CD14-positive monocyte (primary cell): Measurements from ENCODE around the gene FSD1. TPM values are rescaled to one million over a fixed set of nuclear protein-coding genes. Genes with fewer than 3 reads are reported as not detected.
A peak's percentile ranks its signal among the peaks of the same experiment; 100 is the strongest.

Source experiments
- DNase-seq, 3 donors: peaks; one replicate each; pipeline ENCODE4 v3.0.0-alpha.2; 2011 to 2022
- H2AFZ ChIP-seq: 2 replicates; pipeline ENCODE4 v1.6.0; 2012; ENCODE audit warnings: mild to moderate bottlenecking, low read depth, low read length, inconsistent platforms; ENCODE audit not compliant: insufficient read depth, poor library complexity, severe bottlenecking
- H3K27ac ChIP-seq, 2 donors: 1 replicate in 1 of 2; 2 replicates in 1 of 2; pipeline ENCODE4 v1.5.1; 2012 to 2013; ENCODE audit warnings: low read length in 2 of 2, control low read depth in 1 of 2, inconsistent platforms in 1 of 2, low read depth in 1 of 2, mild to moderate bottlenecking in 1 of 2
- H3K27me3 ChIP-seq, 2 donors: one replicate each; pipeline versions ENCODE4 v1.6.0 to v1.6.1; 2011 to 2013; ENCODE audit warnings: low read length in 2 of 2; ENCODE audit not compliant: control insufficient read depth in 2 of 2, insufficient read depth in 2 of 2
- H3K36me3 ChIP-seq, 2 donors: replicated peaks in 1 of 2; 1 replicate in 1 of 2; 2 replicates in 1 of 2; pipeline versions ENCODE4 v1.5.1 to v1.6.1; 2012 to 2013; ENCODE audit warnings: low read length in 2 of 2, control low read depth in 1 of 2, inconsistent platforms in 1 of 2, mild to moderate bottlenecking in 1 of 2; ENCODE audit not compliant: insufficient read depth in 2 of 2, control insufficient read depth in 1 of 2
- H3K4me1 ChIP-seq, 2 donors: 1 replicate in 1 of 2; 2 replicates in 1 of 2; pipeline versions ENCODE4 v1.5.1 to v1.6.1; 2012 to 2013; ENCODE audit warnings: low read length in 2 of 2, control low read depth in 1 of 2, inconsistent platforms in 1 of 2, mild to moderate bottlenecking in 1 of 2, moderate library complexity in 1 of 2; ENCODE audit not compliant: insufficient read depth in 2 of 2, control insufficient read depth in 1 of 2
- H3K4me2 ChIP-seq: replicated peaks from 2 replicates; pipeline ENCODE3; 2012; ENCODE audit warnings: low read length, moderate library complexity, mild to moderate bottlenecking; ENCODE audit not compliant: poor library complexity, severe bottlenecking; ENCODE audit errors: extremely low read depth
- H3K4me3 ChIP-seq, 3 experiments: fragments of 200-600 bp in 1 of 3; sonication (generic) in 1 of 3; replicated peaks in 1 of 3; 1 replicate in 2 of 3; 2 replicates in 1 of 3; pipeline ENCODE4 v1.5.1; 2011 to 2013; ENCODE audit warnings: low read length in 3 of 3, mild to moderate bottlenecking in 3 of 3, control low read depth in 2 of 3, low read depth in 2 of 3, inconsistent platforms in 1 of 3, moderate library complexity in 1 of 3
- H3K79me2 ChIP-seq: 2 replicates; pipeline ENCODE4 v1.6.0; 2012; ENCODE audit warnings: mild to moderate bottlenecking, control low read depth, inconsistent platforms, low read length, moderate library complexity; ENCODE audit not compliant: insufficient read depth
- H3K9ac ChIP-seq: 2 replicates; pipeline ENCODE4 v1.6.0; 2017; ENCODE audit warnings: low read length, mild to moderate bottlenecking; ENCODE audit not compliant: insufficient read depth, poor library complexity, severe bottlenecking
- H3K9me3 ChIP-seq, 2 donors: replicated peaks in 1 of 2; 1 replicate in 1 of 2; 2 replicates in 1 of 2; pipeline versions ENCODE4 v1.5.1 to v1.6.1; 2012 to 2013; ENCODE audit warnings: low read length in 2 of 2, control low read depth in 1 of 2; ENCODE audit not compliant: control insufficient read depth in 1 of 2, insufficient read depth in 1 of 2
- H4K20me1 ChIP-seq: 2 replicates; pipeline ENCODE4 v1.6.0; 2012; ENCODE audit warnings: mild to moderate bottlenecking, low read length, control low read depth, moderate library complexity; ENCODE audit not compliant: insufficient read depth
- H3K27ac Mint-ChIP-seq, 7 donors: one replicate each; pipeline ENCODE4 v1.8.0; 2020; ENCODE audit warnings: mild to moderate bottlenecking in 7 of 7, mixed read lengths in 7 of 7, moderate library complexity in 6 of 7, inconsistent platforms in 2 of 7
- H3K27me3 Mint-ChIP-seq, 3 donors: one replicate each; pipeline ENCODE4 v1.8.0; 2021 to 2022; ENCODE audit warnings: low read depth in 3 of 3, mild to moderate bottlenecking in 3 of 3, mixed read lengths in 3 of 3, moderate library complexity in 3 of 3, inconsistent platforms in 1 of 3
- H3K36me3 Mint-ChIP-seq, 2 donors: one replicate each; pipeline ENCODE4 v1.8.0; 2020; ENCODE audit warnings: mixed read lengths in 2 of 2, inconsistent platforms in 1 of 2, mild to moderate bottlenecking in 1 of 2
- H3K4me1 Mint-ChIP-seq: one replicate; pipeline ENCODE4 v1.8.0; 2020; ENCODE audit warnings: mild to moderate bottlenecking, mixed read lengths
- H3K4me3 Mint-ChIP-seq, 2 donors: one replicate each; pipeline ENCODE4 v1.8.0; 2020; ENCODE audit warnings: mild to moderate bottlenecking in 2 of 2, mixed read lengths in 2 of 2, moderate library complexity in 1 of 2
- H3K9me3 Mint-ChIP-seq, 7 donors: one replicate each; pipeline ENCODE4 v1.8.0; 2020 to 2022; ENCODE audit warnings: mixed read lengths in 7 of 7, mild to moderate bottlenecking in 6 of 7, moderate library complexity in 6 of 7, inconsistent platforms in 2 of 7
- WGBS: methylation state at CpG from one replicate; pipeline ENCODE4 v1.1.5; 2013; ENCODE audit warnings: missing lambda C conversion rate; ENCODE audit not compliant: insufficient coverage; 5-methylcytosine and 5-hydroxymethylcytosine counted together
- intact Hi-C, 2 donors: fragments of 100-400 bp; cut with micrococcal nuclease; formaldehyde crosslinking; loops; one replicate each; pipeline versions ENCODE4 v1.15.0 to v1.15.1; 2023
- polyA plus RNA-seq, 3 donors: library from polyadenylated mRNA; depleted of rRNA in 1 of 3; unstranded in 2 of 3; stranded (reverse) in 1 of 3; fragments of 300-500 nt in 2 of 3; fragments of >200 nt in 1 of 3; fragmentation: Illumina TruSeq in 2 of 3; gene quantifications; 1 replicate in 2 of 3; 2 replicates in 1 of 3; pipeline ENCODE4 v1.2.3, GENCODE V29; 2012 to 2021
- TF ChIP-seq, protein P1 (sequence below): fragments of 200-600 bp; IDR thresholded peaks from one replicate; pipeline ENCODE4 v1.8.0; 2022; ENCODE audit warnings: antibody characterized with exemption, mild to moderate bottlenecking

The FSD1 gene
- polyA plus RNA-seq, 3 donors = 0.39 TPM; not detected in 2

- H3K4me3 Mint-ChIP-seq = peak overlapping the region in 1 of 2 donors; percentile 9
- WGBS = 96% methylated on average over 30 of the region's 31 CpGs
- Histone ChIP-seq H3K36me3 (peaks cover 3 to 10% of the 10 kb centered on the region in 2 donors), H4K20me1 (peaks cover 100% of the 10 kb centered on the region), H3K79me2 (peaks cover 92% of the 10 kb centered on the region), H3K4me1 (peaks cover 70 to 75% of the 10 kb centered on the region in 2 donors), H3K27me3 (no peaks in the 10 kb centered on the region), H3K9me3 (no peaks in the 10 kb centered on the region), H3K27ac (no peak overlapping the region), H3K9ac (peak overlapping the region; percentile 70), H3K4me2 (no peak overlapping the region), H2AFZ (no peak overlapping the region), H3K4me3 (no peak overlapping the region)
- H3K9me3 Mint-ChIP-seq = no peaks in the 10 kb centered on the region
- TF ChIP-seq, protein P1, sequence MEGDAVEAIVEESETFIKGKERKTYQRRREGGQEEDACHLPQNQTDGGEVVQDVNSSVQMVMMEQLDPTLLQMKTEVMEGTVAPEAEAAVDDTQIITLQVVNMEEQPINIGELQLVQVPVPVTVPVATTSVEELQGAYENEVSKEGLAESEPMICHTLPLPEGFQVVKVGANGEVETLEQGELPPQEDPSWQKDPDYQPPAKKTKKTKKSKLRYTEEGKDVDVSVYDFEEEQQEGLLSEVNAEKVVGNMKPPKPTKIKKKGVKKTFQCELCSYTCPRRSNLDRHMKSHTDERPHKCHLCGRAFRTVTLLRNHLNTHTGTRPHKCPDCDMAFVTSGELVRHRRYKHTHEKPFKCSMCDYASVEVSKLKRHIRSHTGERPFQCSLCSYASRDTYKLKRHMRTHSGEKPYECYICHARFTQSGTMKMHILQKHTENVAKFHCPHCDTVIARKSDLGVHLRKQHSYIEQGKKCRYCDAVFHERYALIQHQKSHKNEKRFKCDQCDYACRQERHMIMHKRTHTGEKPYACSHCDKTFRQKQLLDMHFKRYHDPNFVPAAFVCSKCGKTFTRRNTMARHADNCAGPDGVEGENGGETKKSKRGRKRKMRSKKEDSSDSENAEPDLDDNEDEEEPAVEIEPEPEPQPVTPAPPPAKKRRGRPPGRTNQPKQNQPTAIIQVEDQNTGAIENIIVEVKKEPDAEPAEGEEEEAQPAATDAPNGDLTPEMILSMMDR = no peak
- H3K27me3 Mint-ChIP-seq = no peaks in the 10 kb centered on the region
- peak overlapping the region in 2 of 7 donors; percentile 30 to 75 for H3K27ac Mint-ChIP-seq
- H3K4me1 Mint-ChIP-seq = peaks cover 72% of the 10 kb centered on the region
- H3K36me3 Mint-ChIP-seq = peaks cover 24 to 44% of the 10 kb centered on the region in 2 donors
- DNase-seq = no peak
- intact Hi-C loops = no loop called here
Measured at GRCh38 chr19:4371247-4372164, 67.1 kb downstream of the FSD1 start.

DNA sequence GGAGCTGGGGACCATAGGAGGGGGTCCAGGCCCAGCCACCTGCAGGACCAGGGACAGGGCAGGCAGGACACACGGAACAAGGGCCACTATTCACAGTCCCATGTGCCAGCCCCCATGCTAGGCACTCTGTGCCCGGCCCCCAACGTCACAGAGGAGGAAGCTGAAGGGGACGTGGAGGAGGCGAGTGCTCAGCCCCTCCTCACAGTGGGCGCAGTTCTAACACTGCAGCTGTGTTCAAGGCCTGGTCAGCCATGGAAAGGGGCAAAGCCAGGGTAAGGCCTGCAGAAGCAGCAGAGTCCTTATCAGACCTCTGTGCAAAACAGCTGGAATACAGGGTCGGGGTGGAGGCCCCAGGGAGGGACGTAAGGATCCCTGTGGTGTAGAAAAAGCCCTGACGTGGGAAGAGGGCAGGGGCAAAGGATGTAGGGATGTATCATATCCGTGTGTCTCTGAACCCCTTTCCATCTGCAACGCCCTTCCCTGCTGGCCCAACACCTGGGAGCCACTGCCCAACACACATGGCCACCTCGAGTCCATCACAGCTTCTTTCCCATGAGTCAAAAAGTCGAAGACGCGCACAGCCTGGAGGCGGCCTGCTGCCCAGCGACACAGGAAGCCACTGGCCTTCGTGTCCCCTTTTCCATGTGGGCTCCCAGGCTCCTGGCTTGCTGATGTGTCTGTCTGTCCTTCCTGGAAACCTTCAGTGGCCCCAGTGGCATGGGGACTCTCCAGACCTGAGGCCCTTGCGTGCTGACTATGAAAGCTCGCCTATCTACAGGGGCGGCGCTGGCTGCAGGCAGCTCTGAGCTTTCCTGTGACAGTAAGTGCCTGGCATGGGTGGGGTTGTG is 68.0 kb downstream of the FSD1 start:
- H3K27me3 Mint-ChIP-seq = no peaks in the 10 kb centered on the region
- H2AFZ ChIP-seq = no peak overlapping the region
- H3K27ac ChIP-seq = no peak overlapping the region
- WGBS = 91% methylated on average over 17 of the region's 22 CpGs
- peaks cover 97% of the 10 kb centered on the region for H3K79me2 ChIP-seq
- H3K9ac ChIP-seq = no peak overlapping the region
- H3K9me3 Mint-ChIP-seq = no peaks in the 10 kb centered on the region
- peaks cover 18 to 43% of the 10 kb centered on the region in 2 donors for H3K36me3 Mint-ChIP-seq
- intact Hi-C loops = no loop called here
- H3K4me1 ChIP-seq = peaks cover 76 to 80% of the 10 kb centered on the region in 2 donors
- no peak for DNase-seq
- H3K36me3 ChIP-seq = peaks cover 3 to 5% of the 10 kb centered on the region in 2 donors
- H3K4me2 ChIP-seq = no peak overlapping the region
- H3K4me3 ChIP-seq = no peak overlapping the region
- H3K4me1 Mint-ChIP-seq = peaks cover 79% of the 10 kb centered on the region
- no peaks in the 10 kb centered on the region for H3K27me3 ChIP-seq
- H3K27ac Mint-ChIP-seq = peak overlapping the region in 2 of 7 donors; percentile 32 to 67
- H3K9me3 ChIP-seq = no peaks in the 10 kb centered on the region
- H3K4me3 Mint-ChIP-seq = peak overlapping the region in 1 of 2 donors; percentile 9
- TF ChIP-seq, protein P1 = no peak
- H4K20me1 ChIP-seq = peaks cover 100% of the 10 kb centered on the region
